NCI-H1105 treated with DMSO at 0.1 percent for 48 hours (cell line): Measurements from ENCODE around the gene GMPPA.

Experiments
- DNase-seq: peaks from one replicate; lab custom pipeline; 2025; lab: John Stamatoyannopoulos, UW

Gene GMPPA

GRCh38 chr2:219506153-219506801, 7.6 kb downstream of the GMPPA start:
- DNase-seq = no peak

GRCh38 chr2:219506802-219507526, 8.3 kb downstream of the GMPPA start:
- DNase-seq = no peak

GRCh38 chr2:219507581-219508443, 9.1 kb downstream of the GMPPA start:
- DNase-seq = no peak

GRCh38 chr2:219508444-219508734, 9.7 kb downstream of the GMPPA start:
- no peak for DNase-seq

GRCh38 chr2:219508971-219509779, 10.5 kb downstream of the GMPPA start:
- DNase-seq = peak; percentile 10

- DNase-seq = peak; percentile 44
Measured at GRCh38 chr2:219509780-219510511, 11.3 kb downstream of the GMPPA start.

GRCh38 chr2:219510512-219511135, 11.9 kb downstream of the GMPPA start:
- no peak for DNase-seq

GRCh38 chr2:219511547-219512325, 13.0 kb downstream of the GMPPA start:
- peak; percentile 16 for DNase-seq

GRCh38 chr2:219512524-219513216, 14.0 kb downstream of the GMPPA start:
- DNase-seq = no peak

GRCh38 chr2:219513787-219514186, 15.1 kb downstream of the GMPPA start:
- no peak for DNase-seq

GRCh38 chr2:219514196-219514761, 15.6 kb downstream of the GMPPA start, which contains the start of gene ASIC4:
TSS of gene ASIC4 (plus strand) at chr2:219514482. CDS start at chr2:219514725, 243 bp downstream.
- DNase-seq = peak; percentile 10

GRCh38 chr2:219514836-219515235, 16.1 kb downstream of the GMPPA start:
- no peak for DNase-seq

- no peak for DNase-seq
Measured at GRCh38 chr2:219515874-219516629, 17.4 kb downstream of the GMPPA start.

- no peak for DNase-seq
Measured at GRCh38 chr2:219516888-219517287, 18.2 kb downstream of the GMPPA start.

GRCh38 chr2:219517954-219518778, 19.5 kb downstream of the GMPPA start:
- DNase-seq = no peak

- no peak for DNase-seq
Measured at GRCh38 chr2:219519526-219519916, 20.8 kb downstream of the GMPPA start.

- DNase-seq = no peak
Measured at GRCh38 chr2:219520079-219520478, 21.4 kb downstream of the GMPPA start.
